HG03097 (cell line): ENCODE data around the gene TOM1L2.

Experiments
- ATAC-seq: cut with Tn5 transposase; IDR thresholded peaks from one replicate; pipeline ENCODE4 v1.9.1; 2021; ENCODE audit not compliant: unreplicated experiment, low FRiP score

The TOM1L2 gene

DNA sequence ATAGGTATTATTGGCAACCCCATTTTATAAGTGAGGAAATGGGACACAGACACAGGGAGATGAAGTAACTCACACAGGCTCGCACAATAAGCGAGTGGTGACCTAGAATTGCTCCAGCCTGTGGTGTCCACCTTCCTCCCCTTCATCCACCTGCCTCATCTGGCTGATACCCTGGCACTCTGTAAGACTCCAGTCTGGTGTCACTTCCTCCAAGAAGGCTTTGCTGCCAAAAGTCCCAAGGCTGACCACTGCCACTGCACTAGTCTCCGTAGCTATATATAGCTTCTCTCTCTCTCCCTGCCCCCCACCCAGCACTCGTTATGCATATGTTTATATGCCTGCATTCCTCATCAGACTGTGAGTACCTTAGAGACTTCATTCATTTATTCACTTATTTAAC is 69.3 kb downstream of the TOM1L2 start:
- no peak for ATAC-seq

DNA sequence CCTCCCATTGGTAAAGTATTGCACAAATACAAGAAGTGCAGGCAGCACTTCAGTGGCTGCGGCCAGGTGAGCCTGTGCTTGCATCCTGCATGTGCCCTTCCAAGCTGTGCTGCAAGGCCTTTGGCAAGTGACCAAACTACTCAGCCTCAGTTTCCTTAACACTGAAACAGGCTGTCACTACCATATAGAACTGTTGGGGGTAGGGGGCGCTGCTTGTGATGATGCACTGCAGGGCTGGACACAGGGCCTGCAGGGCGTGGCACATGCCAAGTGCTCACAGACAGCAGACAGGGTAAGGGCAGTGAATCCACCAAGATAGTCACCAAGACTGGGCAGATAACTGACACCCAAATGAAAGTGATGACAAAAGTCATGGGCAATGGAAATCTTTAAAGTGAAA is 69.8 kb downstream of the TOM1L2 start:
- no peak for ATAC-seq

DNA sequence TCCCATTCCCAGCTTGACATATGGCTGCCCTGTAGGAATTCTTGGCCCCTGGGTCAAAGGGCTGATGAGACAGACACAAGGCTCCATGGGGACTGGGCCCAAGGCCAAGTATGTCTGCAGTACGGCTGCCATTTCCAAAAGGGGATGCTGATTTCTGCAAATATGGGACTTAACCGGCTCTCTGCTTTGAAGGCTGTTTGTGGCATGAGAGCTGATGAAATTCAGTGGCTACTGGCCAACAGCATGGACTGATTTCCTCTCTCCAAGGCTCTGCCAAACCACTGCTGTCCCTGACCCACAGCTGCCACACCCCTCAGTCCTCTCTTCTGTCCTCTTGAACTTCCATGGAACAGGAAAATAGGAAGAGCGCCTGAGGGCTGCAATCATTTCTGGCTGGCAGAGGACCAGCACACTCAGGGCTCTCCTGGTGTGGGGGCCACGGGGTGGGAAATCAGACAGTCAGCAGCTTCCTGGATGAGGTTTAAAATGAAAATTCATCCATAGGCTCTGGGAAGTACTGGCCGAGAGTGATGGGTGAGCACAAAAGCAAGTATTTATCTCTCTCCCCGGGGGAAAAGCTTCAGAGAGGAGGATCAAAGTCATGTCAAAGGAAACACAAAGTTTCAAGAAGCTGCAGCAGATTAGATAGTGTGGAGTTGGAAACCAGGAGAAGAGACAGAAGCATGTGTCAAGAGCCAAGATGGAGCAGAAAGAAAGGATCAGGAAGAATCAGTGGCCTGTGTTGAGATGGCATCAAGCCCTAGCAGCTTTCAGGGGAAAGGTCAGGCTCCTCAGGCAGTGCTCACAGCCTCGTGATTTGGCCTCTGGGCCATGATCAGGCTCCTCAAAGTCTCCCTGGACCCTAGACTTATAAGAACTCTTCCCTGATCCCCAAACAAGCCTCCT is 71.3 kb downstream of the TOM1L2 start:
- no peak for ATAC-seq

DNA sequence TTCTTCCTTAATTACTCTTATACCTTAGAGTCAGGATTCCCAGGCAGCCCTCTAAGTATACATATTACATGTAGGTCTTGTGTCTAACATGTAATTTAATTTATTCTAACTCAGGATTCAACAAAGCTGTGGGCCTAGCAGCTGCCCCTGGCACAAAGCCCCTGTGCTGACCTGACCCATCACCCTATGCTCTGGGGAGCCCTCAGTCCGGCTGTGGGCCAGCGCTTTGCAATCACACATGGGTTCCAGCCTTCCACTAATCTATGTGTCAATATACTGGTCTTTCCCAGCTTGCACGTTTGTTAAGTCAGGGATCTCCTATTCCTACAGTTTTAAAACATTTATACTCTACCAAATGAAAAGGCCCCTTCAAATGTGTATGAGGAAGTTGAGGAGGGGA is 72.7 kb downstream of the TOM1L2 start:
- no peak for ATAC-seq

DNA sequence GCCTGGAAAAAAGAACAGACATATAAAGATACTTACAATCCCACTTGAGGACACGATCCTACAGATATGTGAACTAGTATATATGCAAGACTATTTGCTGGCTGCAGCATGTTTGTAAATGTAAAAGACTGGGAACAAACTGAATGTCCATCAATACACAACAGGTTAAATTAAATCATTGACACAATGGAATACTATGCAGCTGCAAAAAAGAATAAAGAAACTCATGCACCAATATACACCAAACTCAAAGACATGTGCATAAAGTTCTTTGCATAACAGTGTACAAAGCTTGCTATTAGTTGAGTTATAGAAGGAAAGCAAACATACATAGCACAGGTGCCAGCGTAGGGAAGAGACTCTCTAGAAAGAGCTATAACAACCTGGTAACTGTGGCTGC is 73.5 kb downstream of the TOM1L2 start:
- no peak for ATAC-seq

DNA sequence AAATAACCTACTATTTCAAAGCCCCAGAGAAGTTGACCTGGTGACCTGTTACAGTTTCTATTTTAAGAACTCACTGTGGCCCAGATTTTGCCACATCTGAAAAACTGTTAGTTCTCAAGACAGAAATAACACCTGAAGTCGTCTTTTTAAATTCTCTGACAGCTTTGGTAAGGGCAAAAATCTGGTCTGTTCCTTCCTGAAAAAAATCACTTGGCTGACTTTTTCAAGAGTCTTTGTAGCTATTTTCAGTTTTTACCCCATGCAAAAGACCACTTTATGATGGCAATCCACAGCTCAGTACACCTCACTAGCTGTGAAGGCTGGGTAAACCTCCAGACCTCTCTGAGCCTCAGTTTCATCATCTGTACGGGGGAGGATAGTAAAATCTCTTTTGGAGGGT is 74.8 kb downstream of the TOM1L2 start:
- ATAC-seq = no peak

DNA sequence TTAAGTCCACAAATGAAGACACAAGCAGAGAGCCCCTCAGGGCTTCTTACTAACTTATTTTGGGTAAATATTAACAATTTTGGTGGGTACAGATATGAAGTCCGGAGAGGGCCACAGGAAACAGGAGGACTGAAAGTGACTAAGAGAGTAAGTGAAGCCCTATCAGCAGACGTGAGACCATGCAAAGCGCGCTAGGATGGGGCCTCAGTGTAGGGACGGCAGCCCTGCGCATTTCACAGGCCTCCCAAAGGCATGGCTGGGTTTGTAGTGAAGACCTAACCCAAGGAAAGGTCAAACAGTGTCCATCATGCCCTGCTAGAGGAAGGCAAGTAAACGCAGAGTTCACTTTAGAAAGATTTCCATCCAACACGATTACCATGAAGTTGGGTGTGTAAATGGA is 75.5 kb downstream of the TOM1L2 start:
- no peak for ATAC-seq

DNA sequence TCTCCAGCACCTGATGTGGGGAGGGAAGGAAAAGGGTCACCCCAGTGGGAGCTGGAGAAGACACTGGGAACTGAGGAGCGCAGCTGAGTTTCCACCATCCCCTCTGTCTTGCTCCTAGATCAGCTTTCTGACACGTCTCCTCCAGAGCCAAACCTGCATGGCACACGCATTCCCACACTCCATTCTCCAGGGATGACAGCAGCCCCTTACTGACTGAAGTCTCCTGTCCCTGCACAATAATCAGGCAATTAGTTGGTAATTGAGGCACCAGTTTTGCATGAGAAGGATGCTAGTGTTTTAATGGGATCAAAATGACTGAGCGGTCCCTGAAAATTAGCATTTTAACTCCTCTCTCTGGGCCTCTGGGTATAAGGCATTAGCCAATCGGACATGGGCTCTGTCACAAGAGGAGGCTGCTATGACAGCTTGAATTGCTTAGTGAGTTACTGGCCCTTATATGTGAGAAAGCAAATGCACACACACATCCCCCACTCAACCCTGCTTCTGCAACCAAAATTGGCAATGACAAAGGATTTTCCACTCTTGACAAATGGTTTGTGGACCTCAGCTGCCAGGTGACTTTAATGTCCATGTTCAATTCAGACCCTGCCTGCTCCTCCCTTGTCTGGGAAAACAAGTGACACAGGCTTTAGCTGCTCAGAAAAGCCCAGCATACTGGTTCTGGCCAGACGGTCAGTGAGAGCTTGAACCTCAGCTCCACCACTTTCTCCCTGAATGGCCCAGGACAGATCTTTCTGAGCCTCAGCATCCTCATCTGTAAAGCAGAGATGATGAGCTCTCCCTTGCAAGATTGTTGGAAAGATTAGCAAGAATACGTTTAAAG is 78.2 kb downstream of the TOM1L2 start:
- ATAC-seq = no peak

DNA sequence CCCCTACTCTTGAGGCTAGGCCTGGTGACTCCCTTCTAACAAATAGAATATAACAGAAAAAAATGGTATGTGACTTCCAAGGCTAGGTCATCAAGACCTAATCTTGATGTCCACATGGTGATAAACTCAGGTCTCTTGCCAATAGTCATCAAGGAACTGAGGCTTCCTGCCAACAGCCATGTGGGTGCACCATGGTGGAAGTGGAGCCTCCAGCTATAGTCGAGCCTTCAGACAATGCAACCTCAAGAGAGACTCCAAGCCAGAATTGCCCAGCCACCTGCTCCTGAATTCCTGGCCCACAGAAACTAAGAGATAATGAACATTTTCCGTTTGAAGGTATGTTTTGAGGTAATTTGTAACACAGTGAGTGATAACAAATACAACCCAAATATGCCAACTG is 79.5 kb downstream of the TOM1L2 start:
- ATAC-seq = no peak

DNA sequence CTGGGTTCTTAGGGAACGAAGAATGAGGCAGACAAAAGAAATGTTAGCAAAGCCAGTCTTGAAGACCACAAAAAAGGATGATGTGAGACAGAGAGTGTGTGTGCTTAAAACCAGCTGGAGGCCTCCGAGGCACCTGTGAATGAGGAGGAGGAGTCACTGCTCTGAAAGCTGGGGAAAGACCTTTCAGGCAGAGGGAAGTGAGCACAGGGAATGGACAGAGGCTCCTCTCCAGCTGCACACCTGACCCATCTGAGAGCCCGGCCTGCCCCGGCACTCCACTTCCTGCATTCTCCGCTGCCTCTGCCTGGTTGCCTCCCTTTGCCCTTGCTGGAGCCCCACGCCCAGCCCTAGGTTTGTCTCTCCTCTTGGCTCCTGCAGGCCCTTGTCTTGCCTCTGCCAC is 80.2 kb downstream of the TOM1L2 start:
- ATAC-seq = no peak

DNA sequence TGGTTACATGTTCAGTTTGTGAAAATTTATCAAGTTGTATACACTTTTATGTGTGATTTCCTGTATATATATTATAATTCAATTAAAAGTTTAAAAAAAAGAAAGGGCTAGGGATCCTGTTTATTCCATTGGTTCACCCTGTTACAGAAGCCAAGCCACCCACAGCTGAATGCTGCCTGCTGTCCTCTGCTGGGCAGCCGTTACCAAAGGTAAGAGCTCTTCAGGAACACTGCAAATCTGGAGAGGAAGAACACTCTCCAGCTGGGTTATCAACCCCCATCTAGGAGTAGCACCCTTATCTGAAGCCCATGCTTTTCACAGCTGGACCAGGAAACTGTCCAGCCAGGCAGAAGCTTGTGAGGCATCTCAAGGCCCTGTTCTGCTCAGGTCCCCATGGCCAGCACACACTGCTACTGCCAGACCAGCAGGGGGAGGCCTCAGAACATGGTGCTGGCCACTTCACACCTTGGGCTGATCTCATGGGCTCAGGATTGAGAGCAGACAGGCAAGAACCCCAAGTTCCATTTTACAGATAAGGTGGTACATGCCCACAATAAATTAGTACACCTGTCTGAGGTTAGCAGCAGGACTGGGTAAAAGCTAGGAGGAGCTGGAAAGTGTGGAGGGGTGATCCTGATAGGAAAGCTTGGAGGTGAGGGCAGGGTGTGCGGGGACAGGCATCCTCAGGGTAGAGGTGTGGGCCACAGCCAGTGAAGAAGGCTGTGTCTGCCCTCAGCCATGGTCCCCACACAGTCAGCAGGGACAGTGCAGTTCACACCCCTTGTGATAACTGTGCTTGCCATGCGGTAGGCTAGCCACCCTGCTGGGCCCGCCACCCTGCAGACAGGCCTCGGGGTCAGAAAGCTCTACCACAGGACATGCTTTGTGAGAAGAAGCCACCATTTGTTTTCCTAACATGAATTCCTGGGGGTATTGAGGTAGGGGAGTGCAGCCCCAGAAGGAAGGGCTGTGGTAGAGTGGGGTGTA is 81.1 kb downstream of the TOM1L2 start:
- no peak for ATAC-seq

DNA sequence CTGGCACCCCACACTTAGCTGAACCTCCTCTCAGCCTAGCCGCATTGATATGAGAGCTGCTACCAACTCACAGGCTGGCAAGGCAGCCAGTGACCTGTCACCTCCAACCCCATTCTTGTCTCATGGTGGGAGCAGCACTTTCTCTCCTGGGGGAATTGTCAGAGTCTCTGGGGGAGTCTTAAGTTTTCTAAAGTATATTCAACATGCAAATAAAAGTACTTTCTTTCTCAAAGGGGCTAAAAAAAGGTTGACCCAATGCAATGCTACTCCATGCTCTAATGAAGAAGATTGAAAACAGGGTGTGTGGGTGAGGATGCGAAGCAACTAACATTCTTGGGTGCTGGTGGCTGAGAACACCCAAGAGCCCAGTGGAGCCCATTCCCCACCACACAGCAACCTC is 82.3 kb downstream of the TOM1L2 start:
- ATAC-seq = no peak

DNA sequence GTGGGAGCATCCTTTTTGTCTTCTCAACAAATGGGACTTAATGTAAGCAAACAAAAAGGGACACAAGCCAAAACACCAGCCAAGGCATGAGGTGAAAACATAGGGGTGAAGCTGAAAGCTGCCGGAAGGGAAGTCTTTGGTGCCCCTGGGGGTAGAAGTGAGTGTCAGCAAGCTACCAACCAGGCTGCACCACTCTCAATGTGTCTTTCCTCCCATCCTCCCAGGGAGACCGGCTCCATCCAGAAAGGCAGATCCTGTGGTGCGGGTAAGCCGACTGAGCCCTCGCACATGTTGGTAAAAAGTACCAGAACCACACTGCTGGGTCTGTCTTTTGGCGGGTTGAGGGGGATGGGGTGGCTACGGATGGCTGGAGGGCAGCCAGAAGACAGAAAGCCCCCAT is 83.4 kb downstream of the TOM1L2 start:
- no peak for ATAC-seq

DNA sequence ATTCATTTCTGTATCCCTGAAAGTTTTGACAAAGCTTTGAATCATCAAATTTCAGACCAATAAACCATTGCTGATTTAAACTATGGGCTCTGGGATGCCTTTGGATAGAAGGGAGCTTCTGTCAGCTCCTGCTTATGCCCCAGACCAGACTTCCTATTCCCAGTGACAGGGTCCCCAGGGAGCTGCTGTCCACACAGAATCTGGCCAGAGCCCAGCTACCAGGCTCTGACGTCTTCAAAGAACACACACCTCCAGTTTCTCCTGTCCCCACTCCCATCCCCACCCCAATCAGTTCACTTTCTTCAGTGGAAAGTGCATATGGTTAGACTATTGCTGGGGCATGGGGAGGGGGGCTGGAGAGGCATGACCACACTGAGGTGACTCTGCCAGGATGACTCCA is 83.8 kb downstream of the TOM1L2 start:
- no peak for ATAC-seq

DNA sequence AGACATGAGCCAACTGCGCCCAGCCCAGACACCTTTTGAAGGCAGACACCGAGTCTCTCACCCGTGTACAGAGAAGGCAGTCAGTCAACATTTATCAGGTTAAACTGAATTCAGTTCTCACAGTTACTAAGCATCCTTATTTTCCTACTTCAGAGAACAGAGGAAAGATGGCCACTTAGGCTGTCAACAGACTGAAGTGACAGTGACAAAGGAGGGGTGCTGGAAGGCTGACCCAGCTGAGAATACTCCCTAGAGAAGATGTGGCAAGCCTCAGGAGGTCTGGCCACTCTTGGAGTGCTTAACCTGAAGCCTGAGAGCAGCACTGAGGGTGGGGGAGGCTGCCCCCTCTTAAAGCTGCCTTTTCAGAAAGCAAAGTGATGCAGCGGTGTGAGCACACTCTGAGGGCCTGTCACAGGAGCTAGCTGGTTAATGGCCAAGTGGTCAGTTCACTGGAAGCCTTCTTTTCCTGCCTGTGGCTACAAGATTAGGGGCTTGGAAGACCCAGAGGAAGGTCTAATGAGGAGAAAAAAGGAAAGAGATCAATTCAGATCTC is 84.4 kb downstream of the TOM1L2 start:
- ATAC-seq = no peak

DNA sequence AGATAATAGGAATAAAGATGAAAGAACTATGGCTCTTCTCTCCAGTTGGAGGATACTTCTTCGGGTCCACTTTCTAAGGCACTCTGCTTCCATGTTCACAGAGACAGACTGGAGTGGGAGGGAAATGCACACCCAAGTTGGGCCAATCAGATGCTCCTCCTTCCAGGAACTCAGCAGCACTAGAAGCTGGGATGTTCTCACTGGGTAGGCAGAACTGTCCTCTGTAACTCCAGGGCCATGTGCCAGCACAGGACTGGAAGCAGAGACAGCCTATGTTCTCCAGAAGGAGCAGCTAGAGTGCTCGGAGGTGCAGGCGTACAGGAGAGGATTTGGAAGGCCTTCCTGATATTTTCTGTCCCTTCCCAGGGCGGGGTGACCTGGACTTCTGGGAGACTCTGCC is 85.5 kb downstream of the TOM1L2 start:
- ATAC-seq = no peak

DNA sequence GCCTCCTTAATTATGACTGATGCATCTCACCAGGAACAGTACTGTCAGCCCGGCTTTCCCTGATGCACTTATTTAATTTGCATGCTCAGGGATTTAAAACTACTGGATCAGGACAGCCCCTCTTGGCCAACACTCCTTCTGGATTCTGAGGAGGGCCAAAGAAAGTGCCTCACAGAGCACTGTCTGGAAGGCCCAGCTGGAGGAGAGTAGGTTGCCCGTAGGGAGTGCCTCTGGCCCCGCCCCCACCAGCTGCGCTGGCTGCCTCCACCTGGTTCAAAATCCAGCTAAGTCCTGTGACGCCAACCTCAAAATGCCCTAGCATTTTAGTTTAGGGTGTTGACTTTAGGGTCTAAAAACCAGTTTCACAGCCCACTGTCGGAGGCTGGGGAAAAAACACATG is 86.0 kb downstream of the TOM1L2 start:
- ATAC-seq = no peak

DNA sequence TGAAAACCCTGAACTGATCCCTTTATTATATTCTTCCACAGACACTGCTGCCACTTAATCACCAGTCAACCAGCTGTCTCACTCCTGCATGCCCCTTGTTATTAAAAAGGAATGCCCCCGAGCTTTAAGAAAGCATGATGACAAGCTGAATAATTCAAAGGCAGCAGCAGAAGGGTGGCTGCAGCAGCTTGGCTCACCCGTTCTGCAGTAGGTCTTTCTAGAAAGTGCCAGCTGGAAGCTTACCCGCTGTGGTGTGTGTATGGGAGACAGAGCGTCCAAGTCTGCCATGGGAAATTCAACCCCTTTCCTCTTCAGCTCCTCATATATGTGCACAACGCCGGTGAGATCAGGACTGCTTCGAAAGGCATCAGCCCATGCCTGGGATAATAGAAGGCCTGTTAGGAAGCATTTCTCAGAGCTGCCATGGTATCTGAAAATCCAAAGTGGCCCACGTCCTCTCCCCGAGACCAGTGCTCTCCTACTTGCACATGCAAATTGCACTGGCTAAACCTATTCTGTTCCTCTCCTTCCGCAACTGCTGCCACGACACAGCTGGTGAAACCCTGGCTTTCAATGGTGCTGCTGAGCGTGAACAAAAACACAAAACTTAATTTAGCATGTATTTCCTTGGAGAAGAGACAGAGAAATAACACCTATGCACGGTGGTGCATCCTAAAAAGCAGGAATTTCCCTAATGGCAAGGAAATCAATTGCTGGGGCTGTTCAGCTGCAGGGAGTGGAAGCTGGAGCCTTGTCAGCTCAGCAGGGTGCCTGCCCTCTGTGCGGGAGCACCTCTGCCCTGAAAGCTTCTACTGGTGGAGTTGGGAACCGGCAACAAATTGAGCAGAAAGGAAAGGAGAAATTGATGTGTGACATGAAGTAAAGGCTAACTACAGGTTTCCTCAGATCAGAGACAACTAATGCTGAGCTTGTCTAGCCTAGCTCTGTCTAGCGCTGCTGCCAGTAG is 87.5 kb downstream of the TOM1L2 start:
- ATAC-seq = no peak

DNA sequence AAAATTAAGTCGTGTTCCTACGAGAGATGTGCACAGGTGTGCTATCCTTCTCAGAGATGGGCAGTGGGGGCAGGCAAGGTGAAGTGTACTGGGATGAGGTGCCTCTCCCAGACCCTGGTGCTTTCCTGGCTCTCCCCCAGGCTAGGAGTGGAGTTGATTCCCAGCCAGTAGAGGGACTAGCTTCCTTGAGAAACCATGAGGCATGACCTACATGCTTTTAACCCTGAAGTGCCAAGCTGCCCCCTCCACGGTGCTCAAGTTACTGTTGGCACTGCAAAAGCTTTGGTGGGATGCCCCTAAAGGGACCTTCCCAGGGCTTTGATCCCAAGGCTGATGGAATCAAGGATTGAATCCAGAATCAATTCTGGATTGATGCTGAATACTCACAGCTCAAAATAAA is 88.4 kb downstream of the TOM1L2 start:
- no peak for ATAC-seq
